Measurements from ENCODE around the gene LPAR3. TPM values are rescaled to one million over a fixed set of nuclear protein-coding genes. Genes with fewer than 3 reads are reported as not detected.

The LPAR3 gene
- total and polyA plus RNA-seq, 2 donors (not counting 1 experiment from before 2014, with no cell fraction given) = not detected

- H3K36me3 ChIP-seq (replicated peaks in 1 of 2; ENCODE audit: control extremely low read depth in 1 of 2, control insufficient read depth in 1 of 2, extremely low read depth in 1 of 2, insufficient read depth in 2 of 2, low read length in 1 of 2) = no peaks in the 10 kb centered on the region
- no peaks in the 10 kb centered on the region for H3K79me2 ChIP-seq (ENCODE audit: control insufficient read depth, insufficient read depth, low read length)
- no peaks in the 10 kb centered on the region for H3K4me1 ChIP-seq (ENCODE audit: control insufficient read depth in 2 of 2, insufficient read depth in 2 of 2, low read length in 2 of 2)
- no peaks in the 10 kb centered on the region for H4K20me1 ChIP-seq (ENCODE audit: control insufficient read depth, insufficient read depth, low read length, poor library complexity, severe bottlenecking)
- Mint-ChIP-seq H3K27me3 (peaks cover 15% of the 10 kb centered on the region), H3K27ac (no peak overlapping the region), H3K4me1 (no peaks in the 10 kb centered on the region), H3K9me3 (ENCODE audit: insufficient read depth) (no peaks in the 10 kb centered on the region), H3K4me3 (no peak overlapping the region)
- POLR2A ChIA-PET = no interaction called here
- no peak for DNase-seq
- intact Hi-C loops (cut with micrococcal nuclease) = no loop called here
- TF ChIP-seq EZH2 (IDR thresholded peaks at IDR 0.05; ENCODE audit: borderline replicate concordance, insufficient read depth, low read depth, low read length, poor library complexity, severe bottlenecking) = no peak
- no peak for TF ChIP-seq CTCF (IDR thresholded peaks at IDR 0.05)
- H3K27me3 ChIP-seq (replicated peaks in 1 of 4; ENCODE audit: control extremely low read depth in 1 of 4, control insufficient read depth in 3 of 4, insufficient read depth in 4 of 4, low read length in 3 of 4) = peaks cover 0 to 4% (median 0%) of the 10 kb centered on the region in 4 experiments
- no peak overlapping the region for H3K4me3 ChIP-seq (ENCODE audit: control extremely low read depth in 1 of 5, extremely low read depth in 1 of 5, insufficient read depth in 1 of 5, low read depth in 2 of 5, low read length in 4 of 5)
- no peak overlapping the region for H3K27ac ChIP-seq (ENCODE audit: low read length in 2 of 2)
- no peaks in the 10 kb centered on the region for H3K9me3 ChIP-seq (ENCODE audit: control extremely low read depth in 1 of 3, control insufficient read depth in 2 of 3, insufficient read depth in 1 of 3, low read length in 2 of 3)
- H2AFZ ChIP-seq (ENCODE audit: insufficient read depth, low read depth, low read length, poor library complexity, severe bottlenecking) = no peak overlapping the region
- 100% methylated on average over 2 of the region's 3 CpGs for WGBS (ENCODE audit: insufficient coverage)
- no peak overlapping the region for H3K4me2 ChIP-seq (replicated peaks; ENCODE audit: low read depth, low read length, poor library complexity, severe bottlenecking)
- CTCF ChIA-PET = no interaction called here
- no peak for ATAC-seq (ENCODE audit: low read depth)
- H3K9ac ChIP-seq (ENCODE audit: low read length) = no peak overlapping the region
These were observed 50.2 kb downstream of the LPAR3 start for GRCh38 chr1:84842748-84843231.

- no peaks in the 10 kb centered on the region for H3K36me3 ChIP-seq (replicated peaks in 1 of 2; ENCODE audit: control extremely low read depth in 1 of 2, control insufficient read depth in 1 of 2, extremely low read depth in 1 of 2, insufficient read depth in 2 of 2, low read length in 1 of 2)
- no peaks in the 10 kb centered on the region for H3K9me3 ChIP-seq (ENCODE audit: control extremely low read depth in 1 of 3, control insufficient read depth in 2 of 3, insufficient read depth in 1 of 3, low read length in 2 of 3)
- no peak for ATAC-seq (ENCODE audit: low read depth)
- ChIA-PET POLR2A (no interaction called here), CTCF (no interaction called here)
- TF ChIP-seq CTCF (IDR thresholded peaks at IDR 0.05) (no peak), EZH2 (IDR thresholded peaks at IDR 0.05; ENCODE audit: borderline replicate concordance, insufficient read depth, low read depth, low read length, poor library complexity, severe bottlenecking) (no peak)
- Mint-ChIP-seq H3K4me1 (no peaks in the 10 kb centered on the region), H3K9me3 (ENCODE audit: insufficient read depth) (no peaks in the 10 kb centered on the region), H3K27me3 (peaks cover 15% of the 10 kb centered on the region), H3K27ac (no peak overlapping the region), H3K4me3 (no peak overlapping the region)
- intact Hi-C loops (cut with micrococcal nuclease) = no loop called here
- no peak overlapping the region for H3K4me2 ChIP-seq (replicated peaks; ENCODE audit: low read depth, low read length, poor library complexity, severe bottlenecking)
- no CpG with 5 or more reads among the region's 2 CpGs for WGBS (ENCODE audit: insufficient coverage)
- H3K4me1 ChIP-seq (ENCODE audit: control insufficient read depth in 2 of 2, insufficient read depth in 2 of 2, low read length in 2 of 2) = no peaks in the 10 kb centered on the region
- DNase-seq = no peak
- no peak overlapping the region for H3K4me3 ChIP-seq (ENCODE audit: control extremely low read depth in 1 of 5, extremely low read depth in 1 of 5, insufficient read depth in 1 of 5, low read depth in 2 of 5, low read length in 4 of 5)
- no peak overlapping the region for H2AFZ ChIP-seq (ENCODE audit: insufficient read depth, low read depth, low read length, poor library complexity, severe bottlenecking)
- no peak overlapping the region for H3K9ac ChIP-seq (ENCODE audit: low read length)
- no peaks in the 10 kb centered on the region for H4K20me1 ChIP-seq (ENCODE audit: control insufficient read depth, insufficient read depth, low read length, poor library complexity, severe bottlenecking)
- peaks cover 0 to 4% (median 0%) of the 10 kb centered on the region in 4 experiments for H3K27me3 ChIP-seq (replicated peaks in 1 of 4; ENCODE audit: control extremely low read depth in 1 of 4, control insufficient read depth in 3 of 4, insufficient read depth in 4 of 4, low read length in 3 of 4)
- no peaks in the 10 kb centered on the region for H3K79me2 ChIP-seq (ENCODE audit: control insufficient read depth, insufficient read depth, low read length)
- H3K27ac ChIP-seq (ENCODE audit: low read length in 2 of 2) = no peak overlapping the region
These were observed 51.0 kb downstream of the LPAR3 start for GRCh38 chr1:84841971-84842370.

Data from B cell (primary cell).